Immature natural killer cell (primary cell): Measurements from ENCODE around the gene PRODH. TPM values are rescaled to one million over a fixed set of nuclear protein-coding genes. Genes with fewer than 3 reads are reported as not detected.
"Not testable (repeated sequence)": the region's sequence is repeated elsewhere in the genome, so short reads cannot be mapped to it uniquely, and the experiment has no call there.

Source experiments
- DNase-seq, 3 donors: peaks; one replicate each; pipeline ENCODE4 v3.0.0; 2022; ENCODE audit warnings: mixed read lengths in 1 of 3
- H3K27ac Mint-ChIP-seq, 6 donors: one replicate each; pipeline ENCODE4 v1.8.0; 2020; ENCODE audit warnings: mixed read lengths in 6 of 6, mild to moderate bottlenecking in 5 of 6, inconsistent platforms in 4 of 6, moderate library complexity in 3 of 6
- H3K27me3 Mint-ChIP-seq, 3 donors: one replicate each; pipeline ENCODE4 v1.8.0; 2020 to 2021; ENCODE audit warnings: low read depth in 3 of 3, mild to moderate bottlenecking in 3 of 3, mixed read lengths in 3 of 3, moderate library complexity in 3 of 3, inconsistent platforms in 1 of 3
- H3K36me3 Mint-ChIP-seq, 3 donors: one replicate each; pipeline ENCODE4 v1.8.0; 2020; ENCODE audit warnings: mixed read lengths in 3 of 3, inconsistent platforms in 2 of 3, mild to moderate bottlenecking in 2 of 3
- H3K4me1 Mint-ChIP-seq, 2 donors: one replicate each; pipeline ENCODE4 v1.8.0; 2020; ENCODE audit warnings: inconsistent platforms in 2 of 2, mild to moderate bottlenecking in 2 of 2, mixed read lengths in 2 of 2, moderate library complexity in 1 of 2
- H3K4me3 Mint-ChIP-seq, 5 donors: one replicate each; pipeline ENCODE4 v1.8.0; 2020; ENCODE audit warnings: mild to moderate bottlenecking in 5 of 5, mixed read lengths in 5 of 5, inconsistent platforms in 3 of 5, moderate library complexity in 3 of 5
- H3K9me3 Mint-ChIP-seq, 6 donors: one replicate each; pipeline ENCODE4 v1.8.0; 2020; ENCODE audit warnings: mild to moderate bottlenecking in 6 of 6, mixed read lengths in 6 of 6, inconsistent platforms in 4 of 6, moderate library complexity in 3 of 6
- polyA plus RNA-seq, 3 donors: library from polyadenylated mRNA; unstranded; fragments of 300-500 nt; fragmentation: Illumina TruSeq; gene quantifications; one replicate each; pipeline ENCODE4 v1.2.3, GENCODE V29; 2021

The PRODH gene
- polyA plus RNA-seq, 3 donors from 2014 or later: not detected

- not testable (repeated sequence) for H3K4me1 Mint-ChIP-seq, H3K4me3 Mint-ChIP-seq, H3K27me3 Mint-ChIP-seq, H3K9me3 Mint-ChIP-seq, H3K27ac Mint-ChIP-seq, H3K36me3 Mint-ChIP-seq
- DNase-seq: peak; percentile 9 to 35 (median 10)
These were observed 54.8 kb downstream of the PRODH start for GRCh38 chr22:18881260-18881659.

Other genes starting within 250 kb of the PRODH start
- under 1 TPM; 0.13 to 0.82 (median 0.38) TPM for gene DGCR6, start 30.0 kb downstream of the PRODH start, polyA plus RNA-seq
- gene DGCR2, start 186.1 kb upstream of the PRODH start, polyA plus RNA-seq: 10 to 100 TPM; 19.4 to 51.7 (median 31.6) TPM
- not detected for gene TSSK2, start 195.0 kb upstream of the PRODH start, polyA plus RNA-seq
- 10 to 100 TPM in 1 of 3 donors, 1 to 10 TPM in 2; 1.6 to 13.2 (median 4.8) TPM for gene ESS2, start 208.4 kb upstream of the PRODH start, polyA plus RNA-seq
- gene GSC2, start 214.0 kb upstream of the PRODH start, polyA plus RNA-seq: not detected
- gene SLC25A1, start 242.4 kb upstream of the PRODH start, polyA plus RNA-seq: 10 to 100 TPM; 53.6 to 78.7 (median 57.6) TPM